ENCODE results near the gene HCN3. TPM values are rescaled to one million over a fixed set of nuclear protein-coding genes. Genes with fewer than 3 reads are reported as not detected.

HCN3 gene
- total RNA-seq: 0.19 and 0.85 TPM in 2 replicates

GRCh38 chr1:155277070-155277901 is at the start of gene HCN3:
Gene HCN3 (plus strand): TSS chr1:155277463. CDS start chr1:155277591, 128 bp downstream.

GRCh38 chr1:155255243-155256007 is 21.8 kb upstream of the HCN3 start, which contains the start of gene ENTREP3:
Gene ENTREP3 (minus strand): TSS chr1:155255483. CDS start chr1:155254877, 606 bp downstream.

DNA sequence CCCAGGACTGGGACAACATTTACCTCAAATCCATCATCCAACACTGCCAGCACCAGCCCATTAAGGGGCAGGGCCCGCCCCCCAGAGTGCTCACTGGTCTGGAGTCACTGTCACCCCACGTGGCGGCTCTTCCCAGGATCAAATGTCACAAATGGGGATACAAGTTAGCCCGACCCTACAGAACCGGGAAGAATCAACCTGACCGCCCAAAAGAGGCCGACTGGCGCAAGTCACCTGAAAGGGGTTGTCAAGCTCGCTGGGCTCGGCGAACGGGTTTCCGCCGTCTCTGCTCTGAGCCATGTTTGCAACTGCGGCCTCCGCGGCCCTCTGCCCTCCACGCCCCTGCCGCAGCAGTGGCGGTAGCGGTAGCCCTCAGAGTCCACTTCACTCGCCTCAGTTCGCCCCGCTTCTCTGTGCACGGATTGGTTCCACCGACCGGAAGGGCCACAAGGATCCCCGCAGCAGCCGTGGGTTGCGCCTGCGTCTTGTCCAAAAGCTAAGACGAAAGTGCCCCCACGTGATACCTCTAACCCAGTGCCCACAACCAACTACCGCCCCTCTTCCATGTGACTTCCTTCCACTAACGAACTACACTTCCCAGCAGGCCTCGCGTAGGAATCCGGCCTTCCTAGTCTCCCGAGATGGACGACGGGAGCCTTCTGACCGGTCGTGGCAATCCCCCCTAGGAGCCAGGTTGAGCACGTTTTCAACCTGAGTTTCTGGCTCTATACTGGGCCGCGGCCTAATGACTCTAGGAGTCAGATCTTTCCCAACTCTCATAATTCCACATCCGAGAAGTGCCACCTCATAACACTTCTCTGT is 15.2 kb upstream of the HCN3 start, which contains the start of gene SCAMP3:
Gene SCAMP3 (minus strand): TSS at position 509 of the 822 bp plus-strand sequence. CDS start 209 bp downstream, at position 300.

GRCh38 chr1:155273343-155274245 is 3.7 kb upstream of the HCN3 start, which contains the start of gene CLK2:
Gene CLK2 (minus strand): TSS chr1:155273504. CDS start chr1:155270977, 2,527 bp downstream.

DNA sequence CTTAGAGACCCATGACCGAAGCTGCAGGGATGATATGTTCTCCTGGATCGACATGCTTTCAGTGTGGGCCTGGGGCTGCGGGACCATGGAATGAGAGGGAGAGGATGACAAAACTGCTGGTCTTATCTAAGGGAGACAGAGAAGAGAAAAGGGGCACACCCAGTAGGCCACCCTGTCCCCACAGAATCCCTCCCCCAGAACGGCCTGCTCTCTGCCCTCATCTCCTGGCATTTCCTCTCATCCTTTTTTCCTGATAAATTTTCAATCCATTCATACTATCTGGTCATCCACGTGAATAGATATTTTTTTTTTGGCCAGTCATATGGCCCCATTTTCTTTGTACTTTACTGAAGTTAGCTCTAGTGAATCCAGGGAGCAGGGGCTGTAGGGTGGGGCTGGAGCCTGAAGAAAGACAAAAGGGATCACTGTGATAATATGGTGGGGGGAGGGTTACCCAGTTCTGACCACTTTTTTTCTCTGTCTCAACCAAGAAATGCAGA is 24.1 kb downstream of the HCN3 start, which contains the start of gene PKLR:
Gene PKLR (minus strand): TSS at position 97 of the 500 bp plus-strand sequence. CDS start 43 bp downstream, at position 54.

GRCh38 chr1:155308493-155309422 is 31.5 kb downstream of the HCN3 start, which contains the start of gene FDPS:
Gene FDPS (plus strand): TSS chr1:155308866. CDS start chr1:155309790, 924 bp downstream.

GRCh38 chr1:155320661-155321617 is 43.7 kb downstream of the HCN3 start, which contains the start of gene RUSC1:
Gene RUSC1 (plus strand): TSS chr1:155320894. CDS start chr1:155321774, 880 bp downstream.

Other genes with a start within 250 kb of the HCN3 start
- gene DCST2, start 243.7 kb upstream of the HCN3 start, total RNA-seq: not detected in 2 replicates
- gene DCST1, start 243.6 kb upstream of the HCN3 start, total RNA-seq: not detected in 2 replicates
- gene ADAM15, start 226.1 kb upstream of the HCN3 start, total RNA-seq: 66.8 and 66.9 TPM in 2 replicates
- 1.9 and 3.7 TPM in 2 replicates for gene EFNA4, start 213.7 kb upstream of the HCN3 start, total RNA-seq
- 0.77 and 3.1 TPM in 2 replicates for gene EFNA3, start 198.6 kb upstream of the HCN3 start, total RNA-seq
- 0.19 and 1.4 TPM in 2 replicates for gene EFNA1, start 149.6 kb upstream of the HCN3 start, total RNA-seq
- 26.6 and 27.3 TPM in 2 replicates for gene SLC50A1, start 141.6 kb upstream of the HCN3 start, total RNA-seq
- 27.6 and 28.0 TPM in 2 replicates for gene DPM3, start 136.9 kb upstream of the HCN3 start, total RNA-seq
- gene KRTCAP2, start 104.2 kb upstream of the HCN3 start, total RNA-seq: 138 TPM in 2 replicates
- 1.5 and 2.5 TPM in 2 replicates for gene TRIM46, start 103.6 kb upstream of the HCN3 start, total RNA-seq
- gene THBS3, start 69.6 kb upstream of the HCN3 start, total RNA-seq: 7.9 and 14.4 TPM in 2 replicates
- 44.3 and 57.3 TPM in 2 replicates for gene MTX1, start 68.8 kb upstream of the HCN3 start, total RNA-seq
- 3.4 and 3.5 TPM in 2 replicates for gene ENTREP3, start 22.0 kb upstream of the HCN3 start, total RNA-seq
- gene SCAMP3, start 15.1 kb upstream of the HCN3 start, total RNA-seq: 32.1 and 42.9 TPM in 2 replicates
- 22.0 and 25.7 TPM in 2 replicates for gene CLK2, start 4.0 kb upstream of the HCN3 start, total RNA-seq
- 0.56 TPM in 1 of 2 replicates, not detected in the other for gene PKLR, start 24.0 kb downstream of the HCN3 start, total RNA-seq
- gene FDPS, start 31.4 kb downstream of the HCN3 start, total RNA-seq: 110 and 204 TPM in 2 replicates
- 11.8 and 16.1 TPM in 2 replicates for gene RUSC1, start 43.4 kb downstream of the HCN3 start, total RNA-seq